ENCODE data around the gene GRIK3.

GRCh38 chr1:36977731-36978406 lies 56.4 kb downstream of the GRIK3 start:
- TF ChIP-seq CTCF (IDR thresholded peaks at IDR 0.05; ENCODE audit: low read depth, low read length, poor library complexity, severe bottlenecking), result no peak
- no peak for TF ChIP-seq EZH2phosphoT487 (IDR thresholded peaks at IDR 0.05; ENCODE audit: borderline replicate concordance, low read length)

Data from DOHH2 (cell line).